GM12874 (cell line): ENCODE measurements around the gene ZNF423.

Experiments used
- TF ChIP-seq, protein P1 (sequence below): IDR thresholded peaks from 2 replicates; pipeline ENCODE4 v1.5.1; 2011; ENCODE audit warnings: low read depth, mild to moderate bottlenecking, control low read depth, low read length, moderate library complexity; ENCODE audit not compliant: insufficient read depth

Gene ZNF423

DNA sequence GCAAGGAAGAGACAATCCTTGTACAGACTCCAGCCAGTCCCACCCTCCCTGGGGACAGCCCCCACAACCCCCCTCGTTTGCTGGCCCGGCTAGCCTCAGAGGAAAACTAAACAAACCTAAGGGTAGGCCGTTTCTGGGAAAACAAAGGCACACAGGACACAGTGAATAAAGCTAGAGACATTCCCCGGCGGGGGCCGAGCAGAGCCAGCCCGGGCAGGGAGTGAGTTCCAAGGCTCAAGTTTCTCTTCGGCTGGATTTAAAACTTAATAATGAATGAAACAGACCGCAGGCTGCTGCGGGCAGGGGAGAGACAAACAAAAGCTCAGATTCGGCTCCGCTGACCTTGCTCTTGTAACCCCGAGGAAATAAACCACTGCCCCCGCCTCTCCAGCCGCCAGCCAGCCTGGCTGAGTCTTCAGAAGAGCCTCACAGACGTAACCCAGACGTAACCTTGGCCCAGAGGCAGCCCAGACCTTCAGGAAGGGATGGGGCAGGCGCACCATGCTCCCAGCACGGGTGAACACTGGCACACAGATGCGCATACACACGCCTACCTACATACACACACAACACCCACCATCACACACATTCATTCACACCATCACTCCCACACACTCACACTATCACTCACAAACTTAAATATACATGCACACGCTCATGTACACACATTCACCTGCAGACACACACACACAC is 216.0 kb downstream of the ZNF423 start:
- TF ChIP-seq, protein P1, sequence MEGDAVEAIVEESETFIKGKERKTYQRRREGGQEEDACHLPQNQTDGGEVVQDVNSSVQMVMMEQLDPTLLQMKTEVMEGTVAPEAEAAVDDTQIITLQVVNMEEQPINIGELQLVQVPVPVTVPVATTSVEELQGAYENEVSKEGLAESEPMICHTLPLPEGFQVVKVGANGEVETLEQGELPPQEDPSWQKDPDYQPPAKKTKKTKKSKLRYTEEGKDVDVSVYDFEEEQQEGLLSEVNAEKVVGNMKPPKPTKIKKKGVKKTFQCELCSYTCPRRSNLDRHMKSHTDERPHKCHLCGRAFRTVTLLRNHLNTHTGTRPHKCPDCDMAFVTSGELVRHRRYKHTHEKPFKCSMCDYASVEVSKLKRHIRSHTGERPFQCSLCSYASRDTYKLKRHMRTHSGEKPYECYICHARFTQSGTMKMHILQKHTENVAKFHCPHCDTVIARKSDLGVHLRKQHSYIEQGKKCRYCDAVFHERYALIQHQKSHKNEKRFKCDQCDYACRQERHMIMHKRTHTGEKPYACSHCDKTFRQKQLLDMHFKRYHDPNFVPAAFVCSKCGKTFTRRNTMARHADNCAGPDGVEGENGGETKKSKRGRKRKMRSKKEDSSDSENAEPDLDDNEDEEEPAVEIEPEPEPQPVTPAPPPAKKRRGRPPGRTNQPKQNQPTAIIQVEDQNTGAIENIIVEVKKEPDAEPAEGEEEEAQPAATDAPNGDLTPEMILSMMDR, result no peak

DNA sequence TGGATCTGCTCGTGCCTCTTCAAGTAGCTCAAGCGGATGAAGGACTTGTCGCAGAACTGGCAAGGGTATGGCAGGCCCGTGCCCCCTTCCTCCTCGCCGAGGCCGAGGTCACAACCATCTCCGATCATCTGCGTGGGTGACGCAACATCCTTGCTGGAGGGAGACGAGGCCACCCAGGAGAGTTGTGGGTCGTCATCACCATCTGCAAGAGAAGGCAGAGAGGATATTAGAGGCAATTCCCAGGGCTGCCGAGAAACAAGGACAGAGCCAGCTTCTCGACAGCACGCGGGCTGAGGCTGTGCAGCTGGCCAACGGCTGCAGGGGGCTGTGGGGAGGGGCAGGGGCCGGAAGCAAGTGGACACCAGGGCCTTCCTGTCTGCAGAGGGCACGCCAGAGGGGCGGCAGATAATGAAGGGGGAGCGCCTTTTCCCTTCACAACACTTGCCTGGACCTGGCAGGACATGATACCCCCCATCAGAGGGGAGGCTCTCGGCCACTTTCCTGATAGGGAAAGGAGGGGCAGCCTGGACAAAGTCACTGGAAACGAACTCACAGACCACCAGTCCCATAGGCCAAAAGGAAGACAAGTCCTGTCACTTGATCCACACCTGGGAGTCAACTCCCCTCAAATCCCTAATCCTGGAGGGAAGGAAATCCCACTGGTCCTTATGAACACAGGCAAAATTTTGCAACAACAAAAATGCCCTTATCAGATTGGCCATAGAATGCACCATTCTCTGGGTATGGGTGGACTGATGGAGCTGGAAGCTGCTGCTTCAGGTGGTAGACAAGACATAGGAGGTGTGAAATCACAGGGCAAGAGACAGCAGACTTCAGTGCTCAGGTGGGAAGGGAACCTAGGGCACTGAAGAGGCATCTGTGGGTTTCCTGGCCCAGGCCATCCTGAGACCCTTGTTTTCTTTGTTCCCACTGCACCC is 217.0 kb downstream of the ZNF423 start:
- TF ChIP-seq, protein P1, result no peak

DNA sequence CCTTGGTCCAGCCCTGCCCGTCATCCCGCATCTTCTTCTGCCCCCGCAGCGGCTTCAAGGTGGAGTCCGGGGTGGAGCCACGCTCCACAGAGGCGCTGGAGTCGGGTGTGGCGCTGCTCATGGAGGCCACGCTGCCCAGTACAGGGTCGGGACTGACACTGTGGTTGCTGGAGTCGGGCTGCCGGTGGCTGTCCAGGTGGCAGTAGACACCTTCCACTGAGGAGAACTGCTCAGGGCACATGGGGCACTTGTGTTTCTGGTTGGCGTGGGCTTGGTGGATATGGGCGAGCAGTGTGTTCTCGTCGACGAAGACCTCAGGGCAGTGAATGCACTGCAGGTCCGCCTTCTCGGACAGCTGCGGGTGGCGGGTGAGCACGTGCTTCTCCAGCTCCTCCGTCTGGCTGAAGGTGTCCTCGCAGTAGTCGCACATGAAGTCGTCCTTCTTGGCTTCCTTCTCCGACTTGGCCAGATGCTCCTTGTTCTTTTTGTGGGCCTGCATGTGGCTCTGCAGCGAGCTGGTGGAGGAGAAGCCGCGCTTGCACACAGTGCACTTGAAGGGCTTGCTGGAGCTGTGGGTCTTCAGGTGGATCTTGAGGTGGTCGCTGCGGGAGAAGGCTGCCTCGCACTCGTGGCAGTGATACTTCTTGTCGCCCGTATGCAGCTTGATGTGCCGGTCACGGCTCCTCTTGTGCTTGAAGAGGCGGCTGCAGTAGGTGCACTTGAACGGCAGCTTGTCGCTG is 217.8 kb downstream of the ZNF423 start:
- TF ChIP-seq, protein P1, result no peak

DNA sequence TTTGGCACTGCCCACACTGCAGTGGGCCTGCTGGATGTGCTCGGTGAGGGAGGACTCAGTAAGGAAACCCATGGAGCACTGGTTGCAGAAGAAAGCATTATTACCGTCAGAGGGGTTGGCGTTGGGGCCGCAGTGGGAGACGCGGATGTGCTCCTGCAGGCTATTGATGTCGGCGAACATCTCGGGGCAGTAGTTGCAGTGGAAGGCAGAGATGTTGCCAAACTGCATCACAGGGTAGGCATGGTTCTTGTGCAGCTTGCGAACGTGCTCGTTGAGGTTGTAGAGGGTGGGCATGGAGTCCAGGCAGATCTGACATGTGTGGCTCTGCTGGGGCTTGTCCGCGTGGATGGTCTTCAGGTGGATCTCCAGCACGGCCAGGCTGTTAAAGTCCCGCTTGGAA is 218.4 kb downstream of the ZNF423 start:
- TF ChIP-seq, protein P1, result no peak

DNA sequence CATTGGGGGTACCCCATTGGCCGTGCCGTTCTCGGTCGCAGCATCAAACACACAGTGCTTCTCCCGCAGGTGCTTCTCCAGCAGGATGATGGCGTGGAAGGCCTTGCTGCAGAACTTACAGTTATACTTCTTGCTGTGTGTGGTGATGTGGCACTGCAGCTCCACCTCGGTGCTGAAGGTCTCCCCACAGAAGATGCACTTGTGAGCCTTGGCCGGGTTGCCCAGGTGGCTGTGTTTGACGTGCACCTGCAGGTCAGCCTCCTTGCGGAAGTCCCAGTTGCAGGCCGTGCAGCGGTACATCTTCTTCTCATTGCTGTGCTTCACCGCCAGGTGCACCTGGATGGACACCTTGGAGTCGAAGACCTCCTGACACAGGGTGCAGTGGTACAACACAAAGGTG is 219.3 kb downstream of the ZNF423 start:
- TF ChIP-seq, protein P1, result no peak

DNA sequence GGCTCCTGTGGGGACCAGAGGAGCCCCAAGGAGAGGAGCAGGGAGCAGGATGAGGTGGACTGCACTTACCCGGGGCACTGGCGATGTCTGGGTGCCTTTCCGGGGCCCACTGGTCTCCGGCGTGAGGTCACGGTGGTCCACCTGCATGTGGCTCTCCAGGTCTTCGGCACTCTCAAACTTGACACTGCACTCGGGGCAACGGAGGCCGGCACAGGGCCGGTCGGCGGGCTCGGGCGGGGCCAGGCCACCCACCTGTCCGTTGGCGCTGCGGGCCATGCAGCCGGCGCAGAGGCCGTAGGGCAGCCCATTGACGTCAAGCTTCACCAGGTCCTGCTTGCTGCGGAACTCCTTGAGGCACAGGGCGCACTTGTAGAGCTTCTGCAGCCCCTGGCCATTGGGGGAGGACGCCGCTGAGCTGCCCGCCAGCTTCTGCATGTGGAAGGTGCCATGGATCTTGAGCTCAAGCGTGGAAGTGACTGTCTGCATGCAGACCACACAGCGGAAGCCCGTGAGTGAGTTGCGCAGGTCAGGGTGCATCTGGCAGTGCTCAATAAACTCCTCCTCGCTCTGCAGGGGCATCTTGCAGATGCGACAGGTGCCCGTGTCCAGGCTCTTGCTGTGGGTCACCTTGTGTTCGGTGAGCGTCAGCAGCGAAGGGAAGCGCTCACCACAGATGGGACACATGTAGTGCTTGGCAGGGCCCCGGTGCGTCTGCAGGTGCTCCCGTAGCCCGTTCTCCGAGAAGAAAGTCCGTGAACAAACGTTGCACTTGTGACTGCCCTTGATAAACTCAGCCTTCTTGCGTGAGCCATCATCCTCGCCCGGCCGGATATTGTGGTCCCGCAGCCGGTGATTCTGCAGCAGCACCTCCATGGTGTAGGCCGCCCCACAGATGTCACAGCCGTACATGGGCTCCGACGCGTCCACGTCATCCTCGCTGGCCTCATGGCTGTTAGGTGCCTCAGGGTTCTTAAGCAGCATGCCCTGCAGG is 220.0 kb downstream of the ZNF423 start:
- TF ChIP-seq, protein P1, result no peak
